K562 (cell line): ENCODE data around the gene HBEGF. TPM values are rescaled to one million over a fixed set of nuclear protein-coding genes. Genes with fewer than 3 reads are reported as not detected.
A peak's percentile ranks its signal among the peaks of the same experiment; 100 is the strongest.

Experiments used
- ADNP ChIP-seq: fragments of 200-800 bp; sonication (Bioruptor generic); IDR thresholded peaks from 2 replicates; pipeline ENCODE4 v1.6.1; 2016; ENCODE audit warnings: missing genetic modification characterization, missing compliant biosample characterization
- BHLHE40 ChIP-seq: IDR thresholded peaks from 2 replicates; pipeline ENCODE4 v1.6.1; 2011; ENCODE audit warnings: low read length, improper control_type of control experiment
- BRF2 ChIP-seq: IDR thresholded peaks from 3 replicates; pipeline ENCODE4 v1.6.1; 2011; ENCODE audit warnings: borderline replicate concordance, mild to moderate bottlenecking; ENCODE audit not compliant: insufficient read length, insufficient read depth
- CBFA2T3 ChIP-seq: fragments of 450-650 bp; IDR thresholded peaks from 2 replicates; pipeline ENCODE4 v1.6.1; 2017
- L3MBTL2 ChIP-seq: fragments of 450-650 bp; IDR thresholded peaks from 2 replicates; pipeline ENCODE4 v1.6.1; 2016; ENCODE audit warnings: mild to moderate bottlenecking, moderate library complexity
- MAFF ChIP-seq: IDR thresholded peaks from 2 replicates; pipeline ENCODE4 v1.6.1; 2012; ENCODE audit warnings: low read length, improper control_type of control experiment
- RBM34 ChIP-seq: fragments of 200-400 bp; formaldehyde crosslinking; IDR thresholded peaks from 2 replicates; pipeline ENCODE4 v1.6.1; 2018; ENCODE audit warnings: low read length, borderline replicate concordance; ENCODE audit not compliant: insufficient read depth
- ZBTB40 ChIP-seq, 2 experiments: fragments of 450-650 bp in 1 of 2; sonication (generic) in 1 of 2; formaldehyde crosslinking in 1 of 2; IDR thresholded peaks; 2 replicates each; pipeline versions ENCODE4 v1.7.1 to v1.9.0; 2016 to 2022; ENCODE audit warnings: inconsistent platforms in 1 of 2, mild to moderate bottlenecking in 1 of 2, missing genetic modification reagents in 1 of 2
- ZBTB8A ChIP-seq: fragments of 450-650 bp; IDR thresholded peaks from 2 replicates; pipeline ENCODE4 v1.6.1; 2018; ENCODE audit warnings: mild to moderate bottlenecking, moderate library complexity; ENCODE audit not compliant: partially characterized antibody
- ZEB2 ChIP-seq: fragments of 450-650 bp; IDR thresholded peaks from 2 replicates; pipeline ENCODE4 v1.6.1; 2016
- polyA plus RNA-seq, 8 experiments: library from polyadenylated mRNA; depleted of rRNA in 4 of 8; stranded (reverse) in 5 of 8; unstranded in 3 of 8; fragments of >200 nt; fragmentation: Nextera tagmentation in 2 of 8; fragmentation: Illumina TruSeq in 1 of 8; extraction: Ambion mirVana in 2 of 8; extraction: Trizol in 1 of 8; gene quantifications; 2 replicates each; pipeline versions ENCODE4 v1.2.1 to v1.2.3, GENCODE V29; 2011 to 2014; ENCODE audit warnings: inconsistent platforms in 1 of 8, missing spikeins in 1 of 8
- total RNA-seq, 7 experiments: library from RNA; depleted of rRNA in 6 of 7; stranded (reverse); fragments of >200 nt in 6 of 7; fragmentation: Illumina TruSeq in 2 of 7; extraction: Trizol in 2 of 7; gene quantifications; 2 replicates each; pipeline versions ENCODE4 v1.2.1 to v1.2.3, GENCODE V29; 2011 to 2021; ENCODE audit warnings: low replicate concordance in 1 of 7

The HBEGF gene
- total and polyA plus RNA-seq, 9 of the 15 experiments (the other 6 are each of a cell fraction or from before 2014, with no cell fraction given) = 0.11 to 1.1 (median 0.60) TPM

- TF ChIP-seq ZBTB40 (IDR thresholded peaks at IDR 0.05) (no peak), ZBTB40 (CRISPR knock-in tag; IDR thresholded peaks at IDR 0.05) (no peak), RBM34 (no peak), ZBTB8A (no peak), MAFF (no peak), CBFA2T3 (peak; percentile 25; the same call in 1 of the 2 replicates), L3MBTL2 (no peak), ZEB2 (peak; percentile 37; the same call in 1 of the 2 replicates), BRF2 (no peak), ADNP (tag) (no peak), BHLHE40 (no peak)
Measured at GRCh38 chr5:140365282-140365681, 18.9 kb upstream of the HBEGF start (continued).
